Measurements from ENCODE around the gene GNA14. TPM values are rescaled to one million over a fixed set of nuclear protein-coding genes. Genes with fewer than 3 reads are reported as not detected.

The GNA14 gene
- polyA plus RNA-seq, 3 donors = 0.04 TPM; not detected in 2

DNA sequence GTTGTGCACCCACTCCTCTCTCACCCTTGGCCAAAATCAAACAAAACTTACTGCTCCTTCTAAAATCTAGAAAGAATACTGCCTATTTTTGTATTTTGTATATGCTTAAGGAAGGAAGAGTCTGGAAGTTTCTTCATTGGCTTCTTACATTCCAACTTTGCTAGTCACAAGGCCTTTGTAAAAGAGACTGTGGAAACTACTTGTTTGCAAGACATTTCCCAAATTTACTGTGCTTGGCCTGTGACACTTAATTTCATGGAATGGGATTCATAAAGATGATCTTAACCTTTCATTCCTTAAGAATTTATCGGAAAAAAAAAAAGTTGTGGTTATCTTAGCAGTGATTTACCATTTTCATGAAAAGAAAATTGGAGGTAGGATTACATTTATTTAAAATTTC, 261.9 kb downstream of the GNA14 start:
- H3K4me3 Mint-ChIP-seq = no peak overlapping the region
- peaks cover 5 to 12% of the 10 kb centered on the region in 2 donors for H3K36me3 Mint-ChIP-seq
- Histone ChIP-seq H3K4me3 (replicated peaks in 1 of 3; ENCODE audit: low read depth in 2 of 3, low read length in 3 of 3) (no peak overlapping the region), H2AFZ (ENCODE audit: insufficient read depth, low read depth, low read length, poor library complexity, severe bottlenecking) (no peak overlapping the region), H3K4me2 (replicated peaks; ENCODE audit: extremely low read depth, low read length, poor library complexity, severe bottlenecking) (no peak overlapping the region), H3K36me3 (replicated peaks in 1 of 2; ENCODE audit: control insufficient read depth in 1 of 2, insufficient read depth in 2 of 2, low read length in 2 of 2) (no peaks in the 10 kb centered on the region), H3K27ac (ENCODE audit: low read depth in 1 of 2, low read length in 2 of 2) (no peak overlapping the region), H3K4me1 (ENCODE audit: control insufficient read depth in 1 of 2, insufficient read depth in 2 of 2, low read length in 2 of 2) (no peaks in the 10 kb centered on the region), H4K20me1 (ENCODE audit: insufficient read depth, low read length) (no peaks in the 10 kb centered on the region), H3K9me3 (replicated peaks in 1 of 2; ENCODE audit: control insufficient read depth in 1 of 2, insufficient read depth in 1 of 2, low read length in 2 of 2) (no peaks in the 10 kb centered on the region), H3K27me3 (ENCODE audit: control insufficient read depth in 2 of 2, insufficient read depth in 2 of 2, low read length in 2 of 2) (no peaks in the 10 kb centered on the region), H3K9ac (ENCODE audit: insufficient read depth, low read length, poor library complexity, severe bottlenecking) (no peak overlapping the region), H3K79me2 (ENCODE audit: insufficient read depth, low read length) (no peaks in the 10 kb centered on the region)
- TF ChIP-seq, protein P1, sequence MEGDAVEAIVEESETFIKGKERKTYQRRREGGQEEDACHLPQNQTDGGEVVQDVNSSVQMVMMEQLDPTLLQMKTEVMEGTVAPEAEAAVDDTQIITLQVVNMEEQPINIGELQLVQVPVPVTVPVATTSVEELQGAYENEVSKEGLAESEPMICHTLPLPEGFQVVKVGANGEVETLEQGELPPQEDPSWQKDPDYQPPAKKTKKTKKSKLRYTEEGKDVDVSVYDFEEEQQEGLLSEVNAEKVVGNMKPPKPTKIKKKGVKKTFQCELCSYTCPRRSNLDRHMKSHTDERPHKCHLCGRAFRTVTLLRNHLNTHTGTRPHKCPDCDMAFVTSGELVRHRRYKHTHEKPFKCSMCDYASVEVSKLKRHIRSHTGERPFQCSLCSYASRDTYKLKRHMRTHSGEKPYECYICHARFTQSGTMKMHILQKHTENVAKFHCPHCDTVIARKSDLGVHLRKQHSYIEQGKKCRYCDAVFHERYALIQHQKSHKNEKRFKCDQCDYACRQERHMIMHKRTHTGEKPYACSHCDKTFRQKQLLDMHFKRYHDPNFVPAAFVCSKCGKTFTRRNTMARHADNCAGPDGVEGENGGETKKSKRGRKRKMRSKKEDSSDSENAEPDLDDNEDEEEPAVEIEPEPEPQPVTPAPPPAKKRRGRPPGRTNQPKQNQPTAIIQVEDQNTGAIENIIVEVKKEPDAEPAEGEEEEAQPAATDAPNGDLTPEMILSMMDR (IDR thresholded peaks at IDR 0.05) = no peak
- no peaks in the 10 kb centered on the region for H3K27me3 Mint-ChIP-seq (ENCODE audit: low read depth in 3 of 3)
- H3K27ac Mint-ChIP-seq = no peak overlapping the region
- intact Hi-C loops (cut with micrococcal nuclease) = no loop called here
- DNase-seq = no peak
- no CpG with 5 or more reads among the region's 1 CpG for WGBS (ENCODE audit: insufficient coverage)
- no peaks in the 10 kb centered on the region for H3K4me1 Mint-ChIP-seq
- peaks cover 0 to 2% (median 0%) of the 10 kb centered on the region in 7 donors for H3K9me3 Mint-ChIP-seq

DNA sequence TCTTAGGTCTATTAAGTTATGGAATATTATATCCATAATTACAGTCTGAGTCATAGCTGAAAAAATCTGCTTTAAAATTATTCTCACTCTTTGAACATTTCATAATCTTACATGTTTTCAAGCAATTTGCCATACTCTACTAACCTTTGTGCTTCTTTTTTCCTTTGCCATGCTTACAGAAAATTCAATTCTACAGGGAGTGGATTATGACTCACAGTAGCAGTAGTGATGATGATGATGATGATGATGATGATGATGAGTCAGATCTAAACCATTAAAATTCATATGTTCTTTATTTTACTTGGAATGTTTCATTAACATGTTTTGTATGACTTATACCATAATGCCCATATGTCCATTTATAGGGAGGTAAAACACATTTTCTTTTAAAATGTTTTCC, 263.7 kb downstream of the GNA14 start:
- Mint-ChIP-seq H3K27me3 (ENCODE audit: low read depth in 3 of 3) (no peaks in the 10 kb centered on the region), H3K27ac (no peak overlapping the region), H3K9me3 (peaks cover 0 to 7% (median 2%) of the 10 kb centered on the region in 7 donors), H3K4me1 (no peaks in the 10 kb centered on the region), H3K36me3 (peaks cover 7 to 8% of the 10 kb centered on the region in 2 donors), H3K4me3 (no peak overlapping the region)
- no peaks in the 10 kb centered on the region for H3K36me3 ChIP-seq (replicated peaks in 1 of 2; ENCODE audit: control insufficient read depth in 1 of 2, insufficient read depth in 2 of 2, low read length in 2 of 2)
- intact Hi-C loops (cut with micrococcal nuclease) = no loop called here
- H3K4me1 ChIP-seq (ENCODE audit: control insufficient read depth in 1 of 2, insufficient read depth in 2 of 2, low read length in 2 of 2) = no peaks in the 10 kb centered on the region
- H3K9me3 ChIP-seq (replicated peaks in 1 of 2; ENCODE audit: control insufficient read depth in 1 of 2, insufficient read depth in 1 of 2, low read length in 2 of 2) = peaks cover 0 to 3% of the 10 kb centered on the region in 2 donors
- TF ChIP-seq, protein P1 (IDR thresholded peaks at IDR 0.05) = no peak
- H3K4me3 ChIP-seq (replicated peaks in 1 of 3; ENCODE audit: low read depth in 2 of 3, low read length in 3 of 3) = no peak overlapping the region
- no peak overlapping the region for H3K4me2 ChIP-seq (replicated peaks; ENCODE audit: extremely low read depth, low read length, poor library complexity, severe bottlenecking)
- no peaks in the 10 kb centered on the region for H4K20me1 ChIP-seq (ENCODE audit: insufficient read depth, low read length)
- H3K27ac ChIP-seq (ENCODE audit: low read depth in 1 of 2, low read length in 2 of 2) = no peak overlapping the region
- H3K27me3 ChIP-seq (ENCODE audit: control insufficient read depth in 2 of 2, insufficient read depth in 2 of 2, low read length in 2 of 2) = no peaks in the 10 kb centered on the region
- DNase-seq = no peak
- no peak overlapping the region for H3K9ac ChIP-seq (ENCODE audit: insufficient read depth, low read length, poor library complexity, severe bottlenecking)
- H2AFZ ChIP-seq (ENCODE audit: insufficient read depth, low read depth, low read length, poor library complexity, severe bottlenecking) = no peak overlapping the region
- H3K79me2 ChIP-seq (ENCODE audit: insufficient read depth, low read length) = no peaks in the 10 kb centered on the region
